ENCODE data around the gene KRTAP10-6. TPM values are rescaled to one million over a fixed set of nuclear protein-coding genes. Genes with fewer than 3 reads are reported as not detected.
"Not testable (repeated sequence)": the region's sequence is repeated elsewhere in the genome, so short reads cannot be mapped to it uniquely, and the experiment has no call there.

The KRTAP10-6 gene
- total and polyA plus RNA-seq, 2 of the 8 experiments (the other 6 are each of a cell fraction or from before 2014, with no cell fraction given): 0.12 TPM; not detected in 1

DNA sequence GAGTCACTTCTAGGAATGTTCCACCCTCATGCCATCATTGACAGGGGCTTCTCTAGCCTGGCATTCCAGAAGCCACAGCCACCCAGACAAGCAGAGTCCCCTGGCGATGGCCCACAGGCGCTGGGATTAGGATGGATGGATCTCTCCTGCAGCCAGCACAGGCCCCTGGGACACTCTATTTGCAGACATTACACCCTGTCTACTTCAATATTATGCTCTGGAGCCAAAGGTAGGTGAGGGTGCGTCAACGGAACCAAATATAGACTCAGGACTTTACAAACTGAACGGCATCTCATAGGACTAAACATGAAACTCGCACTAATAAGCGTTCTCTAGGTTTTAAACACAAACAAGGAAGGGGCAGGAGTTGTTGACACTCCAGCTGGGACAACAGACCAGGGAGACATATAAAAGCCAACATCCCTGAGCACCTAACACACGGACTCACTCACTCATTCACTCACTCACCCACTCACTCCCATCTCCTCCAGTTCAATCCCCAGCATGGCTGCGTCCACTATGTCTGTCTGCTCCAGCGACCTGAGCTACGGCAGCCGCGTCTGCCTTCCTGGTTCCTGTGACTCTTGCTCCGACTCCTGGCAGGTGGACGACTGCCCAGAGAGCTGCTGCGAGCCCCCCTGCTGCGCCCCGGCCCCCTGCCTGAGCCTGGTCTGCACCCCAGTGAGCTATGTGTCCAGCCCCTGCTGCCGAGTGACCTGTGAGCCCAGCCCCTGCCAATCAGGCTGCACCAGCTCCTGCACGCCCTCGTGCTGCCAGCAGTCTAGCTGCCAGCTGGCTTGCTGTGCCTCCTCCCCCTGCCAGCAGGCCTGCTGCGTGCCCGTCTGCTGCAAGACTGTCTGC, 8.0 kb upstream of the KRTAP10-6 start, which contains the start of gene KRTAP10-7:
TSS of gene KRTAP10-7 (plus strand) at position 480 of the 861 bp plus-strand sequence. CDS start at position 505, 25 bp downstream.
- H3K36me3 ChIP-seq (ENCODE audit: control insufficient read depth in 2 of 4, insufficient read depth in 4 of 4, low read length in 3 of 4); H3K9me3 ChIP-seq (ENCODE audit: insufficient read depth in 2 of 2, low read depth in 1 of 2, low read length in 1 of 2); H3K4me1 ChIP-seq (replicated peaks in 1 of 4; ENCODE audit: control insufficient read depth in 3 of 4, insufficient read depth in 4 of 4, low read length in 3 of 4); H4K8ac ChIP-seq (ENCODE audit: extremely low read depth, insufficient read depth, low read length); H4K20me1 ChIP-seq (replicated peaks in 1 of 2; ENCODE audit: control insufficient read depth in 1 of 2, insufficient read depth in 2 of 2, low read length in 2 of 2); H3K56ac ChIP-seq (replicated peaks; ENCODE audit: insufficient read length, low read depth, low read length); H3K4me2 ChIP-seq (ENCODE audit: insufficient read depth in 1 of 2, low read depth in 2 of 2, low read length in 2 of 2); H3K23ac ChIP-seq (ENCODE audit: insufficient read length); H3K27ac ChIP-seq (ENCODE audit: low read depth, low read length); H3K79me1 ChIP-seq (ENCODE audit: low read depth, low read length); H3K79me2 ChIP-seq (ENCODE audit: control insufficient read depth in 1 of 2, insufficient read depth in 2 of 2, low read length in 2 of 2); FAIRE-seq; H3K14ac ChIP-seq (ENCODE audit: insufficient read length); H3K9ac ChIP-seq (replicated peaks in 1 of 4; ENCODE audit: extremely low read depth in 1 of 4, low read depth in 3 of 4, low read length in 3 of 4); H3K23me2 ChIP-seq (ENCODE audit: low read depth, low read length); H2AFZ ChIP-seq (ENCODE audit: low read length); POLR2A ChIA-PET (ENCODE audit: partially characterized antibody); H3K27me3 ChIP-seq (replicated peaks in 1 of 4; ENCODE audit: control insufficient read depth in 3 of 4, extremely low read depth in 1 of 4, insufficient read depth in 3 of 4, low read length in 3 of 4); H3K4me3 ChIP-seq (ENCODE audit: extremely low read depth in 1 of 4, insufficient read depth in 2 of 4, low read depth in 3 of 4, low read length in 4 of 4): not testable (repeated sequence)
- peak within 1 kb of the TSS; percentile 96 for H2AK5ac ChIP-seq (ENCODE audit: low read depth, low read length)
- 82% methylated on average over 20 of the region's 23 CpGs; no CpG with 5 or more reads in 1 of the 2 experiments for WGBS, 2 experiments (ENCODE audit: extremely low coverage in 1 of 2, insufficient coverage in 1 of 2, insufficient read length in 1 of 2, insufficient replicate concordance in 2 of 2, low coverage in 1 of 2, low lambda C conversion rate in 2 of 2, missing lambda C conversion rate in 1 of 2)
- H4K91ac ChIP-seq (replicated peaks; ENCODE audit: insufficient read length, low read length): peak within 1 kb of the TSS; percentile 98
- peak within 1 kb of the TSS; percentile 30 for H2BK120ac ChIP-seq (replicated peaks; ENCODE audit: low read depth, low read length)
- H2BK5ac ChIP-seq (ENCODE audit: low read depth, low read length): peak within 1 kb of the TSS; percentile 61; the same call in 1 of the 2 replicates
- H3K18ac ChIP-seq (ENCODE audit: extremely low read depth, low read length): peak within 1 kb of the TSS; percentile 95
- H2BK20ac ChIP-seq (ENCODE audit: low read length): peak within 1 kb of the TSS; percentile 49
- CTCF ChIA-PET (ENCODE audit: partially characterized antibody): interaction anchor here (1.5 to 1.8 kb wide), 2 partner anchors 19 to 142 kb away, joined by 3 to 13 read pairs; no protein-coding TSS in a partner anchor
- H4K5ac ChIP-seq (ENCODE audit: insufficient read length, low read depth, low read length): peak within 1 kb of the TSS; percentile 34
- DNase-seq (ENCODE audit: low read depth in 1 of 2, low spot score in 2 of 2): peak in 1 of 2 experiments; percentile 30
- peak within 1 kb of the TSS; percentile 90 for H2BK12ac ChIP-seq (ENCODE audit: low read depth, low read length)
- peak within 1 kb of the TSS; percentile 54 for H3K4ac ChIP-seq (replicated peaks; ENCODE audit: insufficient read length, low read depth, low read length)
- peak within 1 kb of the TSS; percentile 88; the same call in 1 of the 2 replicates for H2BK15ac ChIP-seq (ENCODE audit: low read length)
